H9 (cell line): ENCODE measurements around the gene FARS2. TPM values are rescaled to one million over a fixed set of nuclear protein-coding genes. Genes with fewer than 3 reads are reported as not detected.

ENCODE experiments used
- DNase-seq: peaks from one replicate; pipeline ENCODE4 v3.0.0-alpha.2; 2017
- H2AFZ ChIP-seq: one replicate; pipeline ENCODE4 v1.6.1; 2013; ENCODE audit warnings: mild to moderate bottlenecking, low read length, control low read depth, moderate library complexity
- H2AK5ac ChIP-seq: 2 replicates; pipeline ENCODE4 v1.6.1; 2013; ENCODE audit warnings: low read length, control low read depth, mixed read lengths; ENCODE audit not compliant: insufficient read length
- H2BK120ac ChIP-seq: one replicate; pipeline ENCODE4 v1.6.1; 2013; ENCODE audit warnings: low read depth, mild to moderate bottlenecking, low read length, control low read depth, inconsistent platforms; ENCODE audit not compliant: poor library complexity, severe bottlenecking
- H2BK12ac ChIP-seq: 2 replicates; pipeline ENCODE4 v1.6.1; 2013; ENCODE audit warnings: low read length, control low read depth, mixed read lengths, low read depth; ENCODE audit not compliant: insufficient read length
- H2BK15ac ChIP-seq: 2 replicates; pipeline ENCODE4 v1.6.1; 2013; ENCODE audit warnings: low read depth, low read length, control low read depth
- H2BK20ac ChIP-seq: one replicate; pipeline ENCODE4 v1.6.1; 2013; ENCODE audit warnings: low read depth, mild to moderate bottlenecking, low read length, control low read depth, inconsistent platforms; ENCODE audit not compliant: poor library complexity, severe bottlenecking
- H2BK5ac ChIP-seq: 2 replicates; pipeline ENCODE4 v1.6.1; 2013; ENCODE audit warnings: low read length, control low read depth, mixed read lengths; ENCODE audit not compliant: insufficient read length
- H3K14ac ChIP-seq: 2 replicates; pipeline ENCODE4 v1.6.1; 2013; ENCODE audit warnings: low read length, control low read depth; ENCODE audit not compliant: insufficient read depth
- H3K18ac ChIP-seq: 2 replicates; pipeline ENCODE4 v1.6.1; 2013; ENCODE audit warnings: low read depth, mild to moderate bottlenecking, mixed read lengths, low read length, control low read depth; ENCODE audit not compliant: insufficient read length
- H3K23ac ChIP-seq: 2 replicates; pipeline ENCODE4 v1.6.1; 2013; ENCODE audit warnings: low read length, control low read depth, mixed read lengths, low read depth; ENCODE audit not compliant: insufficient read length
- H3K23me2 ChIP-seq: 2 replicates; pipeline ENCODE4 v1.6.1; 2013; ENCODE audit warnings: low read depth, mild to moderate bottlenecking, mixed read lengths, low read length, control low read depth; ENCODE audit not compliant: insufficient read length, poor library complexity, severe bottlenecking
- H3K27ac ChIP-seq: 2 replicates; pipeline ENCODE4 v1.5.1; 2013; ENCODE audit warnings: low read length, control low read depth, mixed read lengths, low read depth; ENCODE audit not compliant: insufficient read length
- H3K27me3 ChIP-seq: 2 replicates; pipeline ENCODE4 v1.6.1; 2013; ENCODE audit warnings: low read length, control low read depth, inconsistent platforms; ENCODE audit not compliant: insufficient read depth
- H3K4ac ChIP-seq: 2 replicates; pipeline ENCODE4 v1.6.1; 2013; ENCODE audit warnings: low read depth, mild to moderate bottlenecking, control low read depth, inconsistent platforms, low read length, moderate library complexity
- H3K4me1 ChIP-seq: 2 replicates; pipeline ENCODE4 v1.6.1; 2013; ENCODE audit warnings: low read length, control low read depth, inconsistent platforms; ENCODE audit not compliant: insufficient read depth
- H3K4me2 ChIP-seq: 2 replicates; pipeline ENCODE4 v1.6.1; 2013; ENCODE audit warnings: low read length, control low read depth, mixed read lengths; ENCODE audit not compliant: insufficient read length, insufficient read depth
- H3K56ac ChIP-seq: 2 replicates; pipeline ENCODE4 v1.6.1; 2013; ENCODE audit warnings: low read depth, mild to moderate bottlenecking, mixed read lengths, low read length, control low read depth; ENCODE audit not compliant: insufficient read length
- H3K79me1 ChIP-seq: 2 replicates; pipeline ENCODE4 v1.6.1; 2013; ENCODE audit warnings: low read depth, mild to moderate bottlenecking, moderate library complexity, low read length, control low read depth, inconsistent platforms; ENCODE audit not compliant: insufficient read depth, poor library complexity, severe bottlenecking
- H3K79me2 ChIP-seq: 2 replicates; pipeline ENCODE4 v1.6.1; 2013; ENCODE audit warnings: low read length, control low read depth, inconsistent platforms; ENCODE audit not compliant: insufficient read depth
- H3K9ac ChIP-seq: 2 replicates; pipeline ENCODE4 v1.6.1; 2013; ENCODE audit warnings: low read length, control low read depth, mixed read lengths; ENCODE audit not compliant: insufficient read length; ENCODE audit errors: extremely low read depth
- H3K9me3 ChIP-seq: one replicate; pipeline ENCODE4 v1.6.1; 2013; ENCODE audit warnings: low read depth, low read length, inconsistent platforms; ENCODE audit not compliant: control insufficient read depth
- H3T11ph ChIP-seq: one replicate; pipeline ENCODE4 v1.6.1; 2013; ENCODE audit warnings: mild to moderate bottlenecking, low read length, control low read depth, inconsistent platforms
- H4K20me1 ChIP-seq: one replicate; pipeline ENCODE4 v1.6.1; 2013; ENCODE audit not compliant: control insufficient read depth, insufficient read length, insufficient read depth
- H4K5ac ChIP-seq: 2 replicates; pipeline ENCODE4 v1.6.1; 2013; ENCODE audit warnings: low read depth, mild to moderate bottlenecking, mixed read lengths, low read length, control low read depth; ENCODE audit not compliant: insufficient read length
- H4K8ac ChIP-seq: replicated peaks from 2 replicates; pipeline ENCODE4 v1.6.1; 2013; ENCODE audit warnings: low read length, control low read depth, mixed read lengths, low read depth; ENCODE audit not compliant: insufficient read length
- H4K91ac ChIP-seq: 2 replicates; pipeline ENCODE4 v1.6.1; 2013; ENCODE audit warnings: low read depth, mild to moderate bottlenecking, moderate library complexity, mixed read lengths, low read length, control low read depth; ENCODE audit not compliant: insufficient read length
- H3K27ac Mint-ChIP-seq, 3 experiments: 2 replicates in 2 of 3; 3 replicates in 1 of 3; pipeline ENCODE4 v1.8.0; 2020 to 2021; ENCODE audit warnings: mixed read lengths in 3 of 3, mild to moderate bottlenecking in 1 of 3, moderate library complexity in 1 of 3
- H3K27me3 Mint-ChIP-seq: 2 replicates; pipeline ENCODE4 v1.8.0; 2021; ENCODE audit warnings: low read depth, mild to moderate bottlenecking, moderate library complexity, mixed read lengths
- H3K36me3 Mint-ChIP-seq, 3 experiments: 2 replicates in 2 of 3; 3 replicates in 1 of 3; pipeline ENCODE4 v1.8.0; 2020 to 2021; ENCODE audit warnings: low read depth in 3 of 3, mixed read lengths in 3 of 3; ENCODE audit not compliant: insufficient read depth in 1 of 3
- H3K4me1 Mint-ChIP-seq, 2 experiments: 2 replicates each; pipeline ENCODE4 v1.8.0; 2020; ENCODE audit warnings: mixed read lengths in 2 of 2
- H3K4me3 Mint-ChIP-seq, 2 experiments: 2 replicates in 1 of 2; 3 replicates in 1 of 2; pipeline ENCODE4 v1.8.0; 2020 to 2021; ENCODE audit warnings: mild to moderate bottlenecking in 2 of 2, mixed read lengths in 2 of 2, moderate library complexity in 1 of 2
- H3K9me3 Mint-ChIP-seq, 2 experiments: 2 replicates in 1 of 2; 3 replicates in 1 of 2; pipeline ENCODE4 v1.8.0; 2020; ENCODE audit warnings: mild to moderate bottlenecking in 2 of 2, mixed read lengths in 2 of 2, moderate library complexity in 1 of 2
- CTCF ChIP-seq: fragments of 200-600 bp; sonication (generic); conservative IDR thresholded peaks from 3 replicates; pipeline ENCODE4 v1.8.0; 2021; ENCODE audit warnings: antibody characterized with exemption, mild to moderate bottlenecking
- WGBS: extraction: QIAGEN DNeasy Blood & Tissue Kit; methylation state at CpG from one replicate; pipeline ENCODE4 v1.1.7; 2013; ENCODE audit warnings: missing lambda C conversion rate, low lambda C conversion rate, mixed read lengths; ENCODE audit not compliant: insufficient read length; ENCODE audit errors: extremely low coverage; 5-methylcytosine and 5-hydroxymethylcytosine counted together
- total RNA-seq: library from RNA; stranded (reverse); gene quantifications from 2 replicates; pipeline ENCODE4 v1.2.1, GENCODE V29; 2021

FARS2 gene
- total RNA-seq, 1 experiment from 2014 or later, result 8.5 TPM

- Histone ChIP-seq H3K23me2 (no peaks in the 10 kb centered on the region), H3T11ph (no peak overlapping the region), H2BK120ac (no peak overlapping the region), H2BK20ac (no peak overlapping the region), H2AFZ (no peak overlapping the region), H4K91ac (no peak overlapping the region), H3K4ac (no peak overlapping the region), H3K4me1 (no peaks in the 10 kb centered on the region), H3K14ac (no peak overlapping the region), H3K79me2 (0 out of 2 replicates have a peak, but pooled peaks cover 3% of the 10 kb centered on the region), H3K23ac (no peak overlapping the region), H3K56ac (no peak overlapping the region), H2BK12ac (no peak overlapping the region), H3K79me1 (no peaks in the 10 kb centered on the region), H3K18ac (no peak overlapping the region), H4K8ac (no peak overlapping the region), H3K27ac (no peak overlapping the region), H3K4me2 (no peak overlapping the region), H2AK5ac (no peak overlapping the region), H2BK5ac (no peak overlapping the region), H4K5ac (no peak overlapping the region), H3K27me3 (no peaks in the 10 kb centered on the region), H4K20me1 (no peaks in the 10 kb centered on the region), H3K9me3 (no peaks in the 10 kb centered on the region), H2BK15ac (no peak overlapping the region), H3K9ac (no peak overlapping the region)
- no peak overlapping the region for H3K27ac Mint-ChIP-seq
- TF ChIP-seq CTCF, result no peak
- H3K36me3 Mint-ChIP-seq, result peaks cover 10 to 14% (median 12%) of the 10 kb centered on the region in 3 experiments
- peaks cover 7 to 8% of the 10 kb centered on the region in 2 experiments for H3K4me1 Mint-ChIP-seq
- H3K27me3 Mint-ChIP-seq, result no peaks in the 10 kb centered on the region; the same call in 1 of the 2 replicates
- no CpG with 5 or more reads among the region's 5 CpGs for whole genome bisulfite sequencing
- no peak for DNase-seq
- no peak overlapping the region for H3K4me3 Mint-ChIP-seq
- peaks cover 3 to 5% of the 10 kb centered on the region in 2 experiments; a peak in 3 of 5 replicates for H3K9me3 Mint-ChIP-seq
Measured at GRCh38 chr6:5270093-5270680, 8.9 kb downstream of the FARS2 start.
